Bone marrow (tissue), 2 donors: ENCODE measurements around the gene PPP2R2C.

Source experiments
- DNase-seq, 2 donors: peaks; one replicate each; lab custom pipeline; 2025; lab: John Stamatoyannopoulos, UW

The PPP2R2C gene

GRCh38 chr4:6365545-6366086, 106.8 kb downstream of the PPP2R2C start:
- DNase-seq, result no peak

GRCh38 chr4:6364581-6364980, 107.8 kb downstream of the PPP2R2C start:
- no peak for DNase-seq

GRCh38 chr4:6364146-6364545, 108.3 kb downstream of the PPP2R2C start:
- DNase-seq, result no peak

- DNase-seq, result no peak
Observed at GRCh38 chr4:6362896-6363295, 109.5 kb downstream of the PPP2R2C start.

GRCh38 chr4:6362243-6362885, 110.0 kb downstream of the PPP2R2C start:
- no peak for DNase-seq

GRCh38 chr4:6361076-6361784, 111.2 kb downstream of the PPP2R2C start:
- no peak for DNase-seq

- no peak for DNase-seq
Observed at GRCh38 chr4:6360385-6360784, 112.0 kb downstream of the PPP2R2C start.

GRCh38 chr4:6359536-6360308, 112.7 kb downstream of the PPP2R2C start:
- DNase-seq, result no peak

GRCh38 chr4:6357476-6357875, 114.9 kb downstream of the PPP2R2C start:
- no peak for DNase-seq

- no peak for DNase-seq
Observed at GRCh38 chr4:6356076-6356560, 116.3 kb downstream of the PPP2R2C start.

- DNase-seq, result no peak
Observed at GRCh38 chr4:6355052-6355451, 117.4 kb downstream of the PPP2R2C start.

- DNase-seq, result no peak
Observed at GRCh38 chr4:6354626-6355025, 117.8 kb downstream of the PPP2R2C start.

- DNase-seq, result no peak
Observed at GRCh38 chr4:6354119-6354518, 118.3 kb downstream of the PPP2R2C start.

GRCh38 chr4:6352031-6352692, 120.3 kb downstream of the PPP2R2C start:
- no peak for DNase-seq

GRCh38 chr4:6351246-6352000, 121.0 kb downstream of the PPP2R2C start:
- no peak for DNase-seq

GRCh38 chr4:6350646-6351045, 121.8 kb downstream of the PPP2R2C start:
- DNase-seq, result no peak

GRCh38 chr4:6349896-6350603, 122.4 kb downstream of the PPP2R2C start:
- no peak for DNase-seq

GRCh38 chr4:6348408-6348807, 124.0 kb downstream of the PPP2R2C start:
- no peak for DNase-seq

- no peak for DNase-seq
Observed at GRCh38 chr4:6347511-6348045, 124.8 kb downstream of the PPP2R2C start.

- no peak for DNase-seq
Observed at GRCh38 chr4:6346373-6347110, 125.9 kb downstream of the PPP2R2C start.
